Measurements from ENCODE around the gene TSTD1. TPM values are rescaled to one million over a fixed set of nuclear protein-coding genes. Genes with fewer than 3 reads are reported as not detected.
"Not testable (repeated sequence)": the region's sequence is repeated elsewhere in the genome, so short reads cannot be mapped to it uniquely, and the experiment has no call there.

TSTD1 gene
- total and polyA plus RNA-seq, 7 donors, result 10.5 to 609 (median 46.4) TPM

GRCh38 chr1:160997323-160998038, 41.3 kb downstream of the TSTD1 start:
- H3K9me3 ChIP-seq, result no peaks in the 10 kb centered on the region
- H3K27ac ChIP-seq, result peak overlapping the region in 1 of 4 donors; percentile 46
- no peaks in the 10 kb centered on the region for H3K27me3 ChIP-seq
- peaks cover 0 to 10% (median 0%) of the 10 kb centered on the region in 4 donors for H3K36me3 ChIP-seq
- intact Hi-C loops (cut with DNase I), result loop anchor here (5.0 kb wide), 1 partner anchor 100 kb away; the partner anchor contains the start of gene KLHDC9
- TF ChIP-seq POLR2AphosphoS5 (IDR thresholded peaks at IDR 0.05), result peak in 1 of 4 donors; percentile 9
- peak in 2 of 4 experiments; percentile 18 to 32 for TF ChIP-seq CTCF (IDR thresholded peaks at IDR 0.05)
- no peak for TF ChIP-seq EP300 (IDR thresholded peaks at IDR 0.05)
- no peak for TF ChIP-seq POLR2A (IDR thresholded peaks at IDR 0.05)
- WGBS, 2 donors, result 68 to 79% methylated on average over 1 of the region's 1 CpG
- no peak overlapping the region for H3K4me3 ChIP-seq
- no peaks in the 10 kb centered on the region for H3K4me1 ChIP-seq
- DNase-seq, result no peak

GRCh38 chr1:160996178-160996577, 42.6 kb downstream of the TSTD1 start:
- intact Hi-C loops (cut with DNase I), result loop anchor here (5.0 kb wide), 1 partner anchor 101 kb away; the partner anchor contains the start of gene KLHDC9

GRCh38 chr1:160993544-160994193, 45.1 kb downstream of the TSTD1 start:
- Histone ChIP-seq H3K27ac (no peak overlapping the region), H3K4me1 (peaks cover 0 to 5% (median 0%) of the 10 kb centered on the region in 4 donors), H3K27me3 (no peaks in the 10 kb centered on the region), H3K36me3 (peaks cover 0 to 3% (median 0%) of the 10 kb centered on the region in 4 donors), H3K9me3 (no peaks in the 10 kb centered on the region), H3K4me3 (no peak overlapping the region)
- intact Hi-C loops (cut with DNase I), result no loop called here
- 75 to 85% methylated on average over 14 of the region's 14 CpGs for whole genome bisulfite sequencing, 2 donors
- DNase-seq, result no peak
- TF ChIP-seq POLR2AphosphoS5 (IDR thresholded peaks at IDR 0.05), result no peak
- TF ChIP-seq EP300 (IDR thresholded peaks at IDR 0.05), result no peak
- no peak for TF ChIP-seq CTCF (IDR thresholded peaks at IDR 0.05)
- TF ChIP-seq POLR2A (IDR thresholded peaks at IDR 0.05), result no peak

More at GRCh38 chr1:160996178-160996577, 42.6 kb downstream of the TSTD1 start:
- Histone ChIP-seq H3K9me3 (no peaks in the 10 kb centered on the region), H3K36me3 (peaks cover 0 to 10% (median 0%) of the 10 kb centered on the region in 4 donors), H3K27me3 (no peaks in the 10 kb centered on the region), H3K4me3 (no peak overlapping the region), H3K27ac (no peak overlapping the region), H3K4me1 (no peaks in the 10 kb centered on the region)
- DNase-seq, result no peak
- 81 to 90% methylated on average over 3 of the region's 3 CpGs for WGBS, 2 donors
- TF ChIP-seq POLR2A (IDR thresholded peaks at IDR 0.05) (no peak), EP300 (IDR thresholded peaks at IDR 0.05) (no peak), POLR2AphosphoS5 (IDR thresholded peaks at IDR 0.05) (no peak), CTCF (IDR thresholded peaks at IDR 0.05) (no peak)

- H3K4me1 ChIP-seq; intact Hi-C loops (cut with DNase I); H3K27ac ChIP-seq; H3K9me3 ChIP-seq; DNase-seq; H3K4me3 ChIP-seq; H3K36me3 ChIP-seq; H3K27me3 ChIP-seq: not testable (repeated sequence)
- 75 to 89% methylated on average over 4 of the region's 4 CpGs for WGBS, 2 donors
These were observed 46.7 kb downstream of the TSTD1 start for GRCh38 chr1:160992036-160992435.

Small RNA genes within 50 kb of the gene (small RNA-seq; reads per million reads assigned to genes)
- 0 reads per million in 3 donors for gene AL591806.2

Other genes with a start within 250 kb of the TSTD1 start
- under 1 TPM in 3 of 4 donors, not detected in 1; under 0.01 to 0.36 (median 0.16) TPM for gene LY9, start 242.8 kb downstream of the TSTD1 start, total RNA-seq
- gene LY9, start 242.8 kb downstream of the TSTD1 start, polyA plus RNA-seq, result 10 to 100 TPM in 1 of 3 donors, under 1 TPM in 1, not detected in 1; 0.23 to 12.8 TPM
- gene CD244, start 176.1 kb downstream of the TSTD1 start, total RNA-seq, result under 1 TPM in 3 of 4 donors, not detected in 1; 0.16 to 0.36 (median 0.27) TPM
- 1 to 10 TPM in 2 of 3 donors, not detected in 1; 1.0 to 1.8 TPM for gene CD244, start 176.1 kb downstream of the TSTD1 start, polyA plus RNA-seq
- under 1 TPM in 2 of 4 donors, not detected in 2; 0.66 to 0.71 TPM for gene ITLN1, start 153.8 kb downstream of the TSTD1 start, total RNA-seq
- 100 to 1,000 TPM; 175 to 478 (median 284) TPM for gene ITLN1, start 153.8 kb downstream of the TSTD1 start, polyA plus RNA-seq
- gene ITLN2, start 84.2 kb downstream of the TSTD1 start, total RNA-seq, result not detected
- gene ITLN2, start 84.2 kb downstream of the TSTD1 start, polyA plus RNA-seq, result under 1 TPM in 1 of 3 donors, not detected in 2; 0.12 TPM
- 10 to 100 TPM in 1 of 4 donors, 1 to 10 TPM in 3; 2.7 to 30.5 (median 5.9) TPM for gene F11R, start 17.8 kb downstream of the TSTD1 start, total RNA-seq
- 10 to 100 TPM; 15.6 to 96.7 (median 34.0) TPM for gene F11R, start 17.8 kb downstream of the TSTD1 start, polyA plus RNA-seq
- gene USF1, start 7.0 kb upstream of the TSTD1 start, total RNA-seq, result 10 to 100 TPM; 54.8 to 76.2 (median 62.5) TPM
- gene USF1, start 7.0 kb upstream of the TSTD1 start, polyA plus RNA-seq, result 10 to 100 TPM; 25.8 to 84.6 (median 42.5) TPM
- 1 to 10 TPM; 4.4 to 7.7 (median 6.6) TPM for gene ARHGAP30, start 30.9 kb upstream of the TSTD1 start, total RNA-seq
- gene ARHGAP30, start 30.9 kb upstream of the TSTD1 start, polyA plus RNA-seq, result 10 to 100 TPM in 1 of 3 donors, 1 to 10 TPM in 2; 4.8 to 37.8 (median 4.9) TPM
- not detected for gene NECTIN4, start 50.6 kb upstream of the TSTD1 start, total RNA-seq
- gene NECTIN4, start 50.6 kb upstream of the TSTD1 start, polyA plus RNA-seq, result 1 to 10 TPM in 2 of 3 donors, not detected in 1; 1.2 to 2.8 TPM
- gene KLHDC9, start 59.4 kb upstream of the TSTD1 start, total RNA-seq, result 10 to 100 TPM in 2 of 4 donors, 1 to 10 TPM in 2; 5.8 to 14.1 (median 10.8) TPM
- 10 to 100 TPM in 1 of 3 donors, 1 to 10 TPM in 2; 4.7 to 11.1 (median 9.6) TPM for gene KLHDC9, start 59.4 kb upstream of the TSTD1 start, polyA plus RNA-seq
- 10 to 100 TPM; 40.7 to 63.4 (median 45.9) TPM for gene PFDN2, start 79.1 kb upstream of the TSTD1 start, total RNA-seq
- gene PFDN2, start 79.1 kb upstream of the TSTD1 start, polyA plus RNA-seq, result 100 to 1,000 TPM in 2 of 3 donors, 10 to 100 TPM in 1; 82.3 to 115 (median 104) TPM
- gene NIT1, start 79.1 kb upstream of the TSTD1 start, total RNA-seq, result 10 to 100 TPM; 24.4 to 39.6 (median 33.1) TPM
- 10 to 100 TPM; 46.8 to 66.6 (median 66.5) TPM for gene NIT1, start 79.1 kb upstream of the TSTD1 start, polyA plus RNA-seq
- 10 to 100 TPM; 27.7 to 34.2 (median 30.2) TPM for gene DEDD, start 93.7 kb upstream of the TSTD1 start, total RNA-seq
- 10 to 100 TPM; 24.0 to 30.6 (median 30.5) TPM for gene DEDD, start 93.7 kb upstream of the TSTD1 start, polyA plus RNA-seq
- gene UFC1, start 115.0 kb upstream of the TSTD1 start, total RNA-seq, result 10 to 100 TPM; 49.0 to 77.8 (median 70.3) TPM
- 100 to 1,000 TPM; 129 to 249 (median 232) TPM for gene UFC1, start 115.0 kb upstream of the TSTD1 start, polyA plus RNA-seq
- gene USP21, start 120.5 kb upstream of the TSTD1 start, total RNA-seq, result 10 to 100 TPM; 11.4 to 24.1 (median 13.1) TPM
- gene USP21, start 120.5 kb upstream of the TSTD1 start, polyA plus RNA-seq, result 10 to 100 TPM; 16.2 to 22.2 (median 17.3) TPM
- gene PPOX, start 127.5 kb upstream of the TSTD1 start, total RNA-seq, result 10 to 100 TPM; 16.6 to 30.9 (median 21.3) TPM
- gene PPOX, start 127.5 kb upstream of the TSTD1 start, polyA plus RNA-seq, result 10 to 100 TPM in 2 of 3 donors, 1 to 10 TPM in 1; 7.4 to 17.7 (median 16.2) TPM
- gene B4GALT3, start 138.5 kb upstream of the TSTD1 start, total RNA-seq, result 10 to 100 TPM; 10.7 to 19.3 (median 14.8) TPM
- gene B4GALT3, start 138.5 kb upstream of the TSTD1 start, polyA plus RNA-seq, result 10 to 100 TPM; 13.4 to 33.4 (median 16.8) TPM
- gene ADAMTS4, start 160.1 kb upstream of the TSTD1 start, total RNA-seq, result 10 to 100 TPM in 2 of 4 donors, 1 to 10 TPM in 2; 6.4 to 78.2 (median 10.8) TPM
- 1 to 10 TPM in 1 of 3 donors, under 1 TPM in 2; 0.23 to 4.5 (median 0.60) TPM for gene ADAMTS4, start 160.1 kb upstream of the TSTD1 start, polyA plus RNA-seq
- 100 to 1,000 TPM in 1 of 4 donors, 10 to 100 TPM in 3; 79.6 to 113 (median 92.6) TPM for gene NDUFS2, start 163.4 kb upstream of the TSTD1 start, total RNA-seq
- 100 to 1,000 TPM; 113 to 194 (median 123) TPM for gene NDUFS2, start 163.4 kb upstream of the TSTD1 start, polyA plus RNA-seq
- gene FCER1G, start 176.3 kb upstream of the TSTD1 start, total RNA-seq, result 10 to 100 TPM; 14.4 to 86.4 (median 56.9) TPM
- gene FCER1G, start 176.3 kb upstream of the TSTD1 start, polyA plus RNA-seq, result 100 to 1,000 TPM in 1 of 3 donors, 10 to 100 TPM in 2; 77.7 to 243 (median 80.5) TPM
- gene APOA2, start 184.7 kb upstream of the TSTD1 start, total RNA-seq, result not detected
- under 1 TPM in 1 of 3 donors, not detected in 2; 0.26 TPM for gene APOA2, start 184.7 kb upstream of the TSTD1 start, polyA plus RNA-seq
- 10 to 100 TPM; 12.6 to 20.2 (median 14.8) TPM for gene TOMM40L, start 187.1 kb upstream of the TSTD1 start, total RNA-seq
- gene TOMM40L, start 187.1 kb upstream of the TSTD1 start, polyA plus RNA-seq, result 10 to 100 TPM; 15.0 to 23.1 (median 18.5) TPM
- gene NR1I3, start 199.2 kb upstream of the TSTD1 start, total RNA-seq, result not detected
- under 1 TPM in 1 of 3 donors, not detected in 2; 0.13 TPM for gene NR1I3, start 199.2 kb upstream of the TSTD1 start, polyA plus RNA-seq
- gene PCP4L1, start 219.8 kb upstream of the TSTD1 start, total RNA-seq, result 10 to 100 TPM in 1 of 4 donors, 1 to 10 TPM in 2, under 1 TPM in 1; 0.71 to 15.2 (median 3.7) TPM
- 1 to 10 TPM in 1 of 3 donors, not detected in 2; 2.3 TPM for gene PCP4L1, start 219.8 kb upstream of the TSTD1 start, polyA plus RNA-seq